Breast epithelium (tissue), 4 donors: ENCODE results near the gene CDV3. TPM values are rescaled to one million over a fixed set of nuclear protein-coding genes. Genes with fewer than 3 reads are reported as not detected.

Experiments
- DNase-seq, 2 donors: peaks; one replicate each; pipeline ENCODE4 v3.0.0-alpha.2; 2019; ENCODE audit warnings: low spot score in 2 of 2
- H3K27ac ChIP-seq, 2 donors: fragments of 200-600 bp; sonication (generic) in 1 of 2; one replicate each; pipeline ENCODE4 v1.5.1; 2016 to 2019; ENCODE audit warnings: mild to moderate bottlenecking in 1 of 2
- H3K27me3 ChIP-seq, 2 donors: fragments of 200-600 bp; sonication (generic) in 1 of 2; one replicate each; pipeline versions ENCODE4 v1.5.1 to v1.6.0; 2017 to 2019; ENCODE audit warnings: control low read depth in 1 of 2, mild to moderate bottlenecking in 1 of 2
- H3K36me3 ChIP-seq: fragments of 200-600 bp; one replicate; pipeline ENCODE4 v1.5.1; 2019
- H3K4me1 ChIP-seq, 2 donors: fragments of 200-600 bp; sonication (generic); one replicate each; pipeline ENCODE4 v1.5.1; 2016 to 2019; ENCODE audit warnings: control low read depth in 1 of 2
- H3K4me3 ChIP-seq, 3 donors: fragments of 200-600 bp; sonication (generic); 1 replicate in 2 of 3; 2 replicates in 1 of 3; pipeline ENCODE4 v1.5.1; 2016 to 2019; ENCODE audit warnings: mild to moderate bottlenecking in 3 of 3, moderate library complexity in 2 of 3
- H3K9me3 ChIP-seq, 2 donors: fragments of 200-600 bp; sonication (generic) in 1 of 2; one replicate each; pipeline ENCODE4 v1.5.1; 2016 to 2019; ENCODE audit warnings: control low read depth in 1 of 2
- POLR2A ChIP-seq: fragments of 450-650 bp; IDR thresholded peaks from one replicate; pipeline ENCODE4 v1.6.1; 2016; ENCODE audit warnings: antibody characterized with exemption, mild to moderate bottlenecking, moderate library complexity
- POLR2AphosphoS5 ChIP-seq, 3 donors: sonication (generic); formaldehyde crosslinking; IDR thresholded peaks; one replicate each; pipeline ENCODE4 v1.6.1; 2017; ENCODE audit warnings: antibody characterized with exemption in 3 of 3
- intact Hi-C: fragments of 100-400 bp; cut with DNase I; formaldehyde crosslinking; loops from one replicate; pipeline ENCODE4 v1.15.1; 2023; ENCODE audit warnings: low total_unique reads
- total RNA-seq, 3 donors: library from RNA; depleted of rRNA; stranded (reverse); fragments of >200 nt; gene quantifications; one replicate each; pipeline ENCODE4 v1.1.0, GENCODE V29; 2016
- TF ChIP-seq, protein P1 (sequence below), 3 donors: fragments of 450-650 bp; IDR thresholded peaks; one replicate each; pipeline ENCODE4 v1.5.1; 2016 to 2017; ENCODE audit warnings: antibody characterized with exemption in 3 of 3, mild to moderate bottlenecking in 3 of 3, moderate library complexity in 3 of 3

Gene CDV3
- total RNA-seq, 3 donors from 2014 or later: 119 to 188 (median 141) TPM

- no peak for DNase-seq
- Histone ChIP-seq H3K9me3 (no peaks in the 10 kb centered on the region), H3K4me3 (no peak overlapping the region), H3K27ac (no peak overlapping the region), H3K27me3 (no peaks in the 10 kb centered on the region), H3K4me1 (no peaks in the 10 kb centered on the region), H3K36me3 (no peaks in the 10 kb centered on the region)
- intact Hi-C loops: no loop called here
- TF ChIP-seq, protein P1, sequence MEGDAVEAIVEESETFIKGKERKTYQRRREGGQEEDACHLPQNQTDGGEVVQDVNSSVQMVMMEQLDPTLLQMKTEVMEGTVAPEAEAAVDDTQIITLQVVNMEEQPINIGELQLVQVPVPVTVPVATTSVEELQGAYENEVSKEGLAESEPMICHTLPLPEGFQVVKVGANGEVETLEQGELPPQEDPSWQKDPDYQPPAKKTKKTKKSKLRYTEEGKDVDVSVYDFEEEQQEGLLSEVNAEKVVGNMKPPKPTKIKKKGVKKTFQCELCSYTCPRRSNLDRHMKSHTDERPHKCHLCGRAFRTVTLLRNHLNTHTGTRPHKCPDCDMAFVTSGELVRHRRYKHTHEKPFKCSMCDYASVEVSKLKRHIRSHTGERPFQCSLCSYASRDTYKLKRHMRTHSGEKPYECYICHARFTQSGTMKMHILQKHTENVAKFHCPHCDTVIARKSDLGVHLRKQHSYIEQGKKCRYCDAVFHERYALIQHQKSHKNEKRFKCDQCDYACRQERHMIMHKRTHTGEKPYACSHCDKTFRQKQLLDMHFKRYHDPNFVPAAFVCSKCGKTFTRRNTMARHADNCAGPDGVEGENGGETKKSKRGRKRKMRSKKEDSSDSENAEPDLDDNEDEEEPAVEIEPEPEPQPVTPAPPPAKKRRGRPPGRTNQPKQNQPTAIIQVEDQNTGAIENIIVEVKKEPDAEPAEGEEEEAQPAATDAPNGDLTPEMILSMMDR (IDR thresholded peaks at IDR 0.05): no peak
- TF ChIP-seq POLR2A (no peak), POLR2AphosphoS5 (IDR thresholded peaks at IDR 0.05) (no peak)
Measured at GRCh38 chr3:133607816-133608215, 34.3 kb downstream of the CDV3 start.

GRCh38 chr3:133608388-133608787 is 34.9 kb downstream of the CDV3 start:
- no peak overlapping the region for H3K27ac ChIP-seq
- no peak for DNase-seq
- H3K4me1 ChIP-seq: no peaks in the 10 kb centered on the region
- no peak for TF ChIP-seq POLR2AphosphoS5 (IDR thresholded peaks at IDR 0.05)
- TF ChIP-seq POLR2A: no peak
- TF ChIP-seq, protein P1 (IDR thresholded peaks at IDR 0.05): no peak
- H3K27me3 ChIP-seq: no peaks in the 10 kb centered on the region
- H3K4me3 ChIP-seq: no peak overlapping the region
- no peaks in the 10 kb centered on the region for H3K36me3 ChIP-seq
- intact Hi-C loops: no loop called here
- H3K9me3 ChIP-seq: no peaks in the 10 kb centered on the region

- no peaks in the 10 kb centered on the region for H3K4me1 ChIP-seq
- DNase-seq: no peak
- no peaks in the 10 kb centered on the region for H3K36me3 ChIP-seq
- intact Hi-C loops: no loop called here
- no peak overlapping the region for H3K27ac ChIP-seq
- no peak overlapping the region for H3K4me3 ChIP-seq
- H3K9me3 ChIP-seq: no peaks in the 10 kb centered on the region
- TF ChIP-seq POLR2A: no peak
- no peak for TF ChIP-seq POLR2AphosphoS5 (IDR thresholded peaks at IDR 0.05)
- TF ChIP-seq, protein P1 (IDR thresholded peaks at IDR 0.05): no peak
- no peaks in the 10 kb centered on the region for H3K27me3 ChIP-seq
Measured at GRCh38 chr3:133610031-133610430, 36.5 kb downstream of the CDV3 start.

- DNase-seq: no peak
- Histone ChIP-seq H3K27me3 (no peaks in the 10 kb centered on the region), H3K27ac (no peak overlapping the region), H3K4me3 (no peak overlapping the region), H3K36me3 (no peaks in the 10 kb centered on the region), H3K9me3 (no peaks in the 10 kb centered on the region), H3K4me1 (no peaks in the 10 kb centered on the region)
- intact Hi-C loops: no loop called here
- TF ChIP-seq, protein P1 (IDR thresholded peaks at IDR 0.05): no peak
- TF ChIP-seq POLR2AphosphoS5 (IDR thresholded peaks at IDR 0.05) (no peak), POLR2A (no peak)
Measured at GRCh38 chr3:133611534-133611933, 38.0 kb downstream of the CDV3 start.

DNA sequence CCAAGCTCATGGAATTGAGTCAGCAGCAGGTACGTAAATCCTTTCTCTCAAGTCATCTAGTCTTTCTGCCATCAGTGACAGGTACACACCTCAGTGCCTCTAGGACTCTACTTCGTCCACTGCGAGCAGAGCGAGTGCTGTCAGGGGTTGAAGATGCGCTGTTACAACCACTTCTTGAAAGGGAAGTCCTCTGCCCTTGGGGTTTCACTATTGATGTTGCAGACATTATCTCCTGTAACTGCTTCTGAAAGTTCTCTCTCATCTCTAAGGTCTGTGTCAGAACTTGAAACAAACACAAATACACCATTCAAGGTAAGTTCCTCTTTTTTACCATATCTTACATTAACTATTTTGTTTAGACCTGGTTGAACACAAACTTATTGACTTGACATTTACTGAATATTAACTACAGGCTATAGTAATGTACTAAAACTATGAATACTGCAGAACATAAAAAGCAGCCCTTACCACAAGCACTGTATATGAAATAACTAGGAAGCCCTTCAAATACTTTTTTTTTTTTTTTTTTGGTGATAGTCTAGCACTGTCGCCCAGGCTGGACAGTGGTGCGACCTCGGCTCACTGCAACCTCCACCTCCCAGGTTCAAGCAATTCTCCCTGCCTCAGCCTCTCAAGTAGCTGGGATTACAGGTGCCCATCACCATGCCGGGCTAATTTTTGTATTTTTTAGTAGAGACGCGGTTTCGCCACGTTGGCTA is 46.7 kb downstream of the CDV3 start:
- TF ChIP-seq, protein P1 (IDR thresholded peaks at IDR 0.05): no peak
- TF ChIP-seq POLR2AphosphoS5 (IDR thresholded peaks at IDR 0.05) (no peak), POLR2A (no peak)
- intact Hi-C loops: no loop called here
- H3K27me3 ChIP-seq: no peaks in the 10 kb centered on the region
- no peaks in the 10 kb centered on the region for H3K4me1 ChIP-seq
- no peak overlapping the region for H3K27ac ChIP-seq
- peaks cover 11% of the 10 kb centered on the region for H3K36me3 ChIP-seq
- H3K4me3 ChIP-seq: no peak overlapping the region
- DNase-seq: no peak
- no peaks in the 10 kb centered on the region for H3K9me3 ChIP-seq
